HepG2 (cell line): ENCODE data around the gene PHF2. TPM values are rescaled to one million over a fixed set of nuclear protein-coding genes. Genes with fewer than 3 reads are reported as not detected.

ENCODE experiments used
- ATAC-seq: fragments of 200-7000 bp; cut with Tn5 transposase; 3 replicates; pipeline ENCODE4 v1.9.1; 2020; ENCODE audit warnings: mild to moderate bottlenecking, moderate library complexity
- BruUV-seq: library from RNA; stranded (reverse); fragments of 400-500 nt; replicated peaks from 2 replicates; lab custom pipeline; 2021; lab: Mats Ljungman, UMichigan
- CTCF ChIA-PET: fragments of 300-600 bp; formaldehyde crosslinking; extraction: SDS; loops from one replicate; lab custom pipeline; 2021; ENCODE audit warnings: low total read pairs, inconsistent platforms, low intra/inter-chr PET ratio; lab: Yijun Ruan, JAX
- POLR2A ChIA-PET: fragments of 350-600 bp; sonication (Branson Sonifier 250); formaldehyde crosslinking; loops from one replicate; lab custom pipeline; 2020; ENCODE audit warnings: antibody characterized with exemption, inconsistent platforms; lab: Yijun Ruan, JAX
- DNase-seq: peaks from one replicate; pipeline ENCODE4 v3.0.0-alpha.2; 2015; ENCODE audit warnings: low spot score
- FAIRE-seq: peaks from 3 replicates; lab custom pipeline; 2011; peaks lifted over from hg19 to GRCh38; lab: Jason Lieb, UNC
- H2AFZ ChIP-seq: one replicate; pipeline ENCODE4 v1.6.1; 2011; ENCODE audit warnings: low read length, inconsistent platforms
- H3K27ac ChIP-seq: fragments of 300-600 bp; 3 replicates; pipeline ENCODE4 v1.8.0; 2011; ENCODE audit warnings: mixed run types, mild to moderate bottlenecking, mixed read lengths, low read length, inconsistent platforms; ENCODE audit not compliant: insufficient read depth; ENCODE audit errors: extremely low read length
- H3K27me3 ChIP-seq, 2 experiments: fragments of 200-600 bp in 1 of 2; 2 replicates in 1 of 2; 3 replicates in 1 of 2; pipeline versions ENCODE4 v1.6.0 to v1.8.0; 2011; ENCODE audit warnings: low read length in 2 of 2, mild to moderate bottlenecking in 2 of 2, moderate library complexity in 2 of 2, inconsistent platforms in 1 of 2; ENCODE audit not compliant: insufficient read depth in 2 of 2, control insufficient read depth in 1 of 2
- H3K36me3 ChIP-seq, 2 experiments: fragments of 200-600 bp in 1 of 2; replicated peaks in 1 of 2; 2 replicates in 1 of 2; 3 replicates in 1 of 2; pipeline versions ENCODE4 v1.5.1 to v1.8.0; 2011; ENCODE audit warnings: low read length in 2 of 2, inconsistent platforms in 1 of 2; ENCODE audit not compliant: insufficient read depth in 2 of 2, control insufficient read depth in 1 of 2
- H3K4me1 ChIP-seq: 2 replicates; pipeline ENCODE4 v1.5.1; 2012; ENCODE audit warnings: low read length, inconsistent platforms; ENCODE audit not compliant: insufficient read depth
- H3K4me2 ChIP-seq: 2 replicates; pipeline ENCODE4 v1.6.0; 2011; ENCODE audit warnings: low read depth, low read length, inconsistent platforms
- H3K4me3 ChIP-seq, 3 experiments: fragments of 200-600 bp in 1 of 3; sonication (generic), shearing (Covaris generic) in 1 of 3; replicated peaks in 1 of 3; 2 replicates each; pipeline ENCODE4 v1.5.1; 2011 to 2016; ENCODE audit warnings: low read length in 3 of 3, inconsistent platforms in 2 of 3, low read depth in 2 of 3, mild to moderate bottlenecking in 2 of 3, control low read depth in 1 of 3, mixed read lengths in 1 of 3; ENCODE audit not compliant: insufficient read depth in 1 of 3
- H3K79me2 ChIP-seq: one replicate; pipeline ENCODE4 v1.6.1; 2011; ENCODE audit warnings: low read length, inconsistent platforms; ENCODE audit not compliant: insufficient read depth
- H3K9ac ChIP-seq: 2 replicates; pipeline ENCODE4 v1.6.0; 2011; ENCODE audit warnings: mild to moderate bottlenecking, low read depth, low read length, inconsistent platforms; ENCODE audit not compliant: insufficient read depth
- H3K9me3 ChIP-seq: 2 replicates; pipeline ENCODE4 v1.5.1; 2012; ENCODE audit warnings: mild to moderate bottlenecking, low read length
- H4K20me1 ChIP-seq: 2 replicates; pipeline ENCODE4 v1.6.0; 2011; ENCODE audit warnings: inconsistent platforms, mild to moderate bottlenecking, low read length, moderate library complexity; ENCODE audit not compliant: insufficient read depth
- ATF4 ChIP-seq, 2 experiments: fragments of 450-650 bp in 1 of 2; sonication (generic) in 1 of 2; formaldehyde crosslinking; IDR thresholded peaks; 2 replicates each; pipeline versions ENCODE4 v1.5.0 to v1.8.0; 2020 to 2022; ENCODE audit warnings: mild to moderate bottlenecking in 1 of 2, missing genetic modification reagents in 1 of 2
- ATRX ChIP-seq: sonication (generic); formaldehyde crosslinking; IDR thresholded peaks from 2 replicates; pipeline ENCODE4 v1.4.0; 2020; ENCODE audit warnings: missing genetic modification reagents, borderline replicate concordance
- E2F5 ChIP-seq: sonication (generic); formaldehyde crosslinking; conservative IDR thresholded peaks from 2 replicates; pipeline ENCODE4 v1.4.0; 2020; ENCODE audit warnings: missing genetic modification reagents
- EEA1 ChIP-seq: sonication (generic); formaldehyde crosslinking; IDR thresholded peaks from 2 replicates; pipeline ENCODE4 v1.5.1; 2020; ENCODE audit warnings: mild to moderate bottlenecking, missing genetic modification reagents, borderline replicate concordance
- FOXO4 ChIP-seq: sonication (generic); formaldehyde crosslinking; conservative IDR thresholded peaks from 2 replicates; pipeline ENCODE4 v1.8.1; 2023; ENCODE audit warnings: missing genetic modification reagents
- HHEX ChIP-seq: IDR thresholded peaks from 2 replicates; pipeline ENCODE4 v1.6.1; 2016; ENCODE audit warnings: control low read depth
- HNF4A ChIP-seq: sonication (generic); formaldehyde crosslinking; IDR thresholded peaks from 2 replicates; pipeline ENCODE4 v1.4.0; 2020; ENCODE audit warnings: missing genetic modification reagents
- NFKB2 ChIP-seq: sonication (generic); formaldehyde crosslinking; IDR thresholded peaks from 2 replicates; pipeline ENCODE4 v1.4.0; 2020; ENCODE audit warnings: missing genetic modification reagents, borderline replicate concordance
- NONO ChIP-seq, 2 experiments: fragments of 450-650 bp in 1 of 2; sonication (generic) in 1 of 2; formaldehyde crosslinking in 1 of 2; IDR thresholded peaks in 1 of 2; conservative IDR thresholded peaks in 1 of 2; 2 replicates each; pipeline versions ENCODE4 v1.6.1 to v1.8.0; 2017 to 2022; ENCODE audit warnings: mild to moderate bottlenecking in 1 of 2, missing genetic modification reagents in 1 of 2, moderate library complexity in 1 of 2
- PHF20 ChIP-seq: sonication (generic); formaldehyde crosslinking; IDR thresholded peaks from 2 replicates; pipeline ENCODE4 v1.5.0; 2020; ENCODE audit warnings: mild to moderate bottlenecking, missing genetic modification reagents
- RFXAP ChIP-seq: sonication (generic); formaldehyde crosslinking; IDR thresholded peaks from 2 replicates; pipeline ENCODE4 v1.4.0; 2020; ENCODE audit warnings: missing genetic modification reagents, borderline replicate concordance
- SIX1 ChIP-seq: sonication (generic); formaldehyde crosslinking; IDR thresholded peaks from 2 replicates; pipeline ENCODE4 v1.4.0; 2020; ENCODE audit warnings: missing genetic modification reagents, borderline replicate concordance
- ZFY ChIP-seq: sonication (generic); formaldehyde crosslinking; IDR thresholded peaks from 2 replicates; pipeline ENCODE4 v1.4.0; 2020; ENCODE audit warnings: missing genetic modification reagents
- ZFYVE20 ChIP-seq: sonication (generic); formaldehyde crosslinking; IDR thresholded peaks from 2 replicates; pipeline ENCODE4 v1.8.0; 2023; ENCODE audit warnings: low read depth, mild to moderate bottlenecking, moderate library complexity, missing genetic modification reagents, borderline replicate concordance
- ZNF207 ChIP-seq: fragments of 450-650 bp; IDR thresholded peaks from 2 replicates; pipeline ENCODE4 v1.6.1; 2016; ENCODE audit warnings: antibody characterized with exemption, borderline replicate concordance
- ZNF367 ChIP-seq: sonication (generic); formaldehyde crosslinking; IDR thresholded peaks from 2 replicates; pipeline ENCODE4 v1.4.0; 2020; ENCODE audit warnings: missing genetic modification reagents, borderline replicate concordance
- ZNF580 ChIP-seq: IDR thresholded peaks from 2 replicates; pipeline ENCODE4 v1.6.1; 2016; ENCODE audit warnings: low read depth, borderline replicate concordance
- ZNF607 ChIP-seq: sonication (generic); formaldehyde crosslinking; IDR thresholded peaks from 2 replicates; pipeline ENCODE4 v1.5.1; 2020; ENCODE audit warnings: missing genetic modification reagents, mild to moderate bottlenecking, borderline replicate concordance
- WGBS: methylation state at CpG from one replicate; pipeline ENCODE4 v1.1.6; 2017; ENCODE audit warnings: low lambda C conversion rate; 5-methylcytosine and 5-hydroxymethylcytosine counted together
- in situ Hi-C: cut with HindIII; loops from 2 replicates; pipeline ENCODE4 v1.10.0; 2017; ENCODE audit warnings: low pct_unique_long_range_greater_than_20kb; ENCODE audit not compliant: extremely low pct_ligation_motif_present
- intact Hi-C: fragments of 100-400 bp; cut with micrococcal nuclease; formaldehyde crosslinking; loops from one replicate; pipeline ENCODE4 v1.10.0; 2022; ENCODE audit not compliant: unreplicated experiment
- polyA plus RNA-seq, 8 experiments: library from polyadenylated mRNA; depleted of rRNA in 3 of 8; stranded (reverse) in 7 of 8; unstranded in 1 of 8; fragments of >200 nt; fragmentation: Illumina TruSeq in 4 of 8; extraction: Trizol in 4 of 8; gene quantifications; 2 replicates each; pipeline versions ENCODE4 v1.2.1 to v1.2.3, GENCODE V29; 2011 to 2016; ENCODE audit warnings: low read depth in 4 of 8, missing spikeins in 1 of 8, mixed read lengths in 1 of 8; ENCODE audit not compliant: insufficient read depth in 1 of 8
- total RNA-seq, 5 experiments: library from RNA; depleted of rRNA; stranded (reverse); fragments of >200 nt; fragmentation: Illumina TruSeq; extraction: Trizol; gene quantifications; 2 replicates each; pipeline ENCODE4 v1.2.3, GENCODE V29; 2016; ENCODE audit warnings: low read depth in 1 of 5

The PHF2 gene
- total and polyA plus RNA-seq, 2 of the 13 experiments (the other 11 are each of a cell fraction or from before 2014, with no cell fraction given): 6.6 to 9.1 TPM

DNA sequence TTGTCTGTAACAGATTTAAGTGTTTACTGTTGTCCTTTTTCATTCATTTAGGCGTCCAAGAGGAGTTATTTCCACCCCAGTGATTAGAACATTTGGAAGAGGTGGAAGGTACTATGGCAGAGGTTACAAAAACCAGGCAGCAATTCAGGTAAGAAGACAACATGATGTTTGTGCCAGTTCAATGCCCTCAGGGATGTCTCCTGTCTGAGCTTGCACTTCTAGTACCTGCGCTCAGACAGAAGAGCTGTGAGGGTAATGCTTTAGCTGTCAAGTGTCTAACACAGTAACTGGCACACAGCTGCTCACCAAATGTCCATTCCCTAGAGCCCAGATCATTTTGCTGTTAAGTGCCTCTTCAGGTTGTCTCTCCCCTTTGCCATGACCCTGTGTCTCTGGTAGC, 14.2 kb upstream of the PHF2 start:
- in situ Hi-C loops (no loop called here), intact Hi-C loops (no loop called here)
- ChIA-PET POLR2A (no interaction called here), CTCF (no interaction called here)
- H3K27ac ChIP-seq: no peak overlapping the region
- TF ChIP-seq ATF4 (CRISPR knock-in tag; IDR thresholded peaks at IDR 0.05): no peak
- no peak for TF ChIP-seq ZNF580 (CRISPR knock-in tag)
- TF ChIP-seq ZNF367 (CRISPR knock-in tag): no peak
- no peak for TF ChIP-seq ZNF207
- TF ChIP-seq HNF4A: no peak
- no peak for TF ChIP-seq FOXO4 (CRISPR knock-in tag)
- no peak for TF ChIP-seq SIX1
- TF ChIP-seq EEA1 (CRISPR knock-in tag): no peak
- TF ChIP-seq ZFYVE20 (CRISPR knock-in tag): no peak
- no peak for TF ChIP-seq ZFY (CRISPR knock-in tag)
- no peak for TF ChIP-seq NFKB2
- TF ChIP-seq PHF20 (CRISPR knock-in tag): no peak
- no peak for TF ChIP-seq NONO (IDR thresholded peaks at IDR 0.05)
- TF ChIP-seq NONO (CRISPR knock-in tag; conservative IDR thresholded peaks at IDR 0.05): no peak
- no peak for TF ChIP-seq E2F5
- no peak for TF ChIP-seq ATRX (CRISPR knock-in tag)
- no peak for TF ChIP-seq RFXAP
- TF ChIP-seq ZNF607 (CRISPR knock-in tag): no peak
- TF ChIP-seq HHEX (CRISPR knock-in tag): no peak
- ATAC-seq: no peak
- no peaks in the 10 kb centered on the region for H3K9me3 ChIP-seq
- no peak overlapping the region for H3K9ac ChIP-seq
- H4K20me1 ChIP-seq: no peaks in the 10 kb centered on the region
- H3K36me3 ChIP-seq: peaks cover 26 to 62% of the 10 kb centered on the region in 2 experiments
- no peak overlapping the region for H3K4me3 ChIP-seq
- DNase-seq: no peak
- no peaks in the 10 kb centered on the region for H3K79me2 ChIP-seq
- no peak overlapping the region for H3K4me2 ChIP-seq
- no peak overlapping the region for H2AFZ ChIP-seq
- no peak for FAIRE-seq
- peaks cover 7% of the 10 kb centered on the region for H3K4me1 ChIP-seq
- no peaks in the 10 kb centered on the region; a peak in 1 of 5 replicates for H3K27me3 ChIP-seq
- BruUV-seq: no TSS peak
- WGBS: 96% methylated on average over 1 of the region's 2 CpGs
